GM12878 (cell line): ENCODE results near the gene MCC.

ENCODE experiments used
- CREB1 ChIP-seq: IDR thresholded peaks from 2 replicates; pipeline ENCODE4 v1.6.1; 2012; ENCODE audit warnings: low read depth, mild to moderate bottlenecking, inconsistent platforms
- EGR1 ChIP-seq, 2 experiments: IDR thresholded peaks; 1 replicate in 1 of 2; 2 replicates in 1 of 2; pipeline ENCODE4 v1.6.1; 2011 to 2012; ENCODE audit warnings: low read depth in 2 of 2, low read length in 2 of 2, borderline replicate concordance in 1 of 2, mild to moderate bottlenecking in 1 of 2, moderate library complexity in 1 of 2
- GABPA ChIP-seq: IDR thresholded peaks from 2 replicates; pipeline ENCODE4 v1.6.1; 2014; ENCODE audit warnings: antibody characterized with exemption, low read depth, mild to moderate bottlenecking, inconsistent platforms
- JUND ChIP-seq: IDR thresholded peaks from 2 replicates; pipeline ENCODE4 v1.6.1; 2012; ENCODE audit warnings: low read depth, mild to moderate bottlenecking, low read length, improper control_type of control experiment, moderate library complexity
- NFIC ChIP-seq: IDR thresholded peaks from 2 replicates; pipeline ENCODE4 v1.6.1; 2012; ENCODE audit warnings: low read depth, mild to moderate bottlenecking, inconsistent platforms, low read length, moderate library complexity
- PML ChIP-seq: IDR thresholded peaks from 2 replicates; pipeline ENCODE4 v1.6.1; 2012; ENCODE audit warnings: low read length, inconsistent platforms
- POLR2A ChIP-seq: IDR thresholded peaks from 2 replicates; pipeline ENCODE4 v1.6.1; 2011; ENCODE audit warnings: low read depth, mild to moderate bottlenecking, low read length
- RAD21 ChIP-seq: IDR thresholded peaks from 2 replicates; pipeline ENCODE4 v1.6.1; 2011; ENCODE audit warnings: mild to moderate bottlenecking, low read depth, low read length, moderate library complexity; ENCODE audit not compliant: insufficient read depth
- SMARCA5 ChIP-seq: fragments of 450-650 bp; IDR thresholded peaks from 2 replicates; pipeline ENCODE4 v1.6.1; 2017; ENCODE audit warnings: mild to moderate bottlenecking

DNA sequence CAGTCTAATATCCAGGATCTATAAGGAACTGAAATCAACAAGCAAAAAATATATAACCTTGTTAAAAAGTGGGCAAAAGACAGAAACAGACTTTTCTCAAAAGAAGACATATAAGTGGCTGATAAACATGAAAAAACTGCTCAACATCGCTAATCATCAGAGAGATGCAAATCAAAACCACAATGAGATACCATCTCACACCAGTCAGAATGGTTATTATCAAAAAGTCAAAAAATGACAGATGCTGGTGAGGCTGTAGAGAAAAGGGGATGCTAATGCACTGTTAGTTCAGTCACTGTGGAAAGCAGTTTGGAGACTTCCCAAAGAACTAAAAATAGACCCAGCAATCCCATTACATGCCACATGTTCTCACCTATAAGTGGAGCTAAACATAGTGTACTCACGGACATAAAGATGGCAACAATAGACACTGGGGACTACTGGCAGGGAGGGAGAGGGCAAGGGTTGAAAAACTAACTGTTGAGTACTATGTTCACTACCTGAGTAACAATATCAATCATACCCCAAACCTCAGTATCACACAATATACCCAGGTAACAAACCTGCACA, 41.8 kb downstream of the MCC start:
- TF ChIP-seq PML: no peak
- no peak for TF ChIP-seq POLR2A
- no peak for TF ChIP-seq JUND
- TF ChIP-seq RAD21: no peak
- TF ChIP-seq GABPA: no peak
- no peak for TF ChIP-seq SMARCA5
- TF ChIP-seq CREB1: no peak
- no peak for TF ChIP-seq NFIC
- no peak for TF ChIP-seq EGR1 (IDR thresholded peaks at IDR 0.05; ENCODE audit: borderline replicate concordance in 1 of 2, low read depth in 2 of 2, low read length in 2 of 2)
